Measurements from ENCODE around the gene PRKAB1. TPM values are rescaled to one million over a fixed set of nuclear protein-coding genes. Genes with fewer than 3 reads are reported as not detected.

The PRKAB1 gene
- total RNA-seq, 8 experiments from 2014 or later, result 24.9 to 52.4 (median 34.9) TPM

DNA sequence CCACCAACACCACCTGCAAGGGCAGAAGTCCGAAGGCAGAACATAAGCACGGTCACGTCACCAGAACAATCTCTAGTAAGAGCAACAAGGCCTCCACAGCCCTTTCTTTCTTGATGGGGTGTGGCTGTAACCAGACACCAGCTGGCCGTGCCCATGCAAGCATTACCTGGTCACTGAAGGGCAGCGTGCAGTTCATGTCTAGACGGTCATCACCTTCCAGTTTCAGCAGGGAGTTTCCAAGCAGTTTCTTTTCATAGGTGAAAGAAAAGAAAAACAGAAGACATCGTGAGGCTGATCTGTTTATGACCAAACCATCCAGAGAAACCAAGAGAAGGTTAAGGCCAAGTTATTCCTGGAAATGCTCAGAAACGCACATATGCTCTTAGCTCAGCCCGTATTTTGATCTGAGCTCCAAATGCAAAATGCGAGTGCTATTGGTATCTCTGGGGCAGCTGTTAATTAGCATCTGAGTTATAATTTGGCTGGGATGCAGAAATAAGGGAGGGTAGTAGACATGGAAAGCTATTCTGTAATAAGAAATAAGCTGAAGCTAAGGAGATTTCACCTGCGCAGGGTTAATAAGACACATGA is 42.5 kb downstream of the PRKAB1 start:
- WGBS, 10 experiments, result 29 to 100% (median 98%) methylated on average over 1 to 10 of the region's 11 CpGs; no CpG with 5 or more reads in 1 of the 10 experiments
- no peak overlapping the region for H3K27ac ChIP-seq
- peak in 3 of 8 experiments; percentile 58 to 91 (median 68) for ATAC-seq (replicated peaks in 6 of 8)
- H3K4me1 ChIP-seq (replicated peaks in 1 of 2), result no peaks in the 10 kb centered on the region
- in situ Hi-C loops (cut with MboI; ENCODE audit: low pct_unique_long_range_greater_than_20kb in 2 of 9, low sequenced_read_pairs in 9 of 9, unreplicated experiment in 9 of 9), result no loop called here
- H3K4me3 ChIP-seq, result no peak overlapping the region

DNA sequence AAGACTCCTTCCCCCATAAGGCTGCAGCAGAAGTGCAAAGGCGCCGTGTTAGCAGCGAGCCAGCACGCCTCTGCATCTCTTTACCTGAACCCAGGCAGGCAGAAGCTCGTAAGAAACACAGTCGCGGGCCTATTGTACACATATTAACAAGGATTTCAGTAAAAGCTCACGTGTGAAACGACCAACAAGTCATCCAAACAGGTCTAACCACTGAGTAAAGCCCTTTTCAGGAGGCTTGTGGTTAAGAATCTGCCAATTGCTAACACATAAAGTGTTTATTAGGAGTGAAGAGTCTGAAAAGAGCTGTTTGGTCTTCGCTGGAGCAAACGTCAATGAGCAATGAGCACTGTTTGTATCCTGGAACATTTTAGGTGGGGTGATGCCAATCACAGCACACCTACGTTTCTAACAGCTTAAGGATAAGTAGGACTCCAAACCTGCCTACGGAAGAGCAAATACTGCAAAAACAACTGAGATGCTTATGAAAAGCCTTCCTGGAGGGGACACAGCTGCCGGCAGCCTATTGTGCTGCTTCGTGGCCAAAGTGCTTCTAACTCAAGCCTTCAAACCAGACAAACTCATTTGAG is 43.1 kb downstream of the PRKAB1 start:
- H3K4me3 ChIP-seq, result no peak overlapping the region
- 70 to 100% (median 90%) methylated on average over 2 to 12 of the region's 15 CpGs; no CpG with 5 or more reads in 3 of the 10 experiments for WGBS, 10 experiments
- in situ Hi-C loops (cut with MboI; ENCODE audit: low pct_unique_long_range_greater_than_20kb in 2 of 9, low sequenced_read_pairs in 9 of 9, unreplicated experiment in 9 of 9), result no loop called here
- ATAC-seq (replicated peaks in 6 of 8), result no peak
- H3K4me1 ChIP-seq (replicated peaks in 1 of 2), result no peaks in the 10 kb centered on the region
- H3K27ac ChIP-seq, result no peak overlapping the region

DNA sequence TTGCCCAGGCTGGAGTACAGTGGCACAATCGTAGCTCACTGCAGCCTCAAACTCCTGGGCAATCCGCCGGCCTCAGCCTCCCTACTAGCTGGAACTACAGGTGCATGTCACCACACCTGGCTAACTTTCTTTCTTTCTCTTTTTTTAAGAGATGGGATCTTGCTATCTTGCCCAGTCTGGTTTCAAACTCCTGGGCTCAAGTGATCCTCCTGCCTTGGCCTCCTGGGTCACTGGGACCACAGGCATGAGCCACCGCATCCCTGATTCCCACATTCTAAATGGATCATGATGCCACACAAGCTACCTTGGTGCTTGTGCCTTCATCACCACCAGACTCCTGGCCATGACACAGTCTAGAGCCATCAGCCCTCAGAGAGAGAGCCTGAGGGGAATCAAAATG is 43.8 kb downstream of the PRKAB1 start:
- no peak overlapping the region for H3K27ac ChIP-seq
- in situ Hi-C loops (cut with MboI; ENCODE audit: low pct_unique_long_range_greater_than_20kb in 2 of 9, low sequenced_read_pairs in 9 of 9, unreplicated experiment in 9 of 9), result no loop called here
- ATAC-seq (replicated peaks in 6 of 8), result no peak
- WGBS, 10 experiments, result 89 to 100% (median 100%) methylated on average over 1 to 3 of the region's 4 CpGs; no CpG with 5 or more reads in 3 of the 10 experiments
- H3K4me1 ChIP-seq (replicated peaks in 1 of 2), result no peaks in the 10 kb centered on the region
- H3K4me3 ChIP-seq, result no peak overlapping the region

DNA sequence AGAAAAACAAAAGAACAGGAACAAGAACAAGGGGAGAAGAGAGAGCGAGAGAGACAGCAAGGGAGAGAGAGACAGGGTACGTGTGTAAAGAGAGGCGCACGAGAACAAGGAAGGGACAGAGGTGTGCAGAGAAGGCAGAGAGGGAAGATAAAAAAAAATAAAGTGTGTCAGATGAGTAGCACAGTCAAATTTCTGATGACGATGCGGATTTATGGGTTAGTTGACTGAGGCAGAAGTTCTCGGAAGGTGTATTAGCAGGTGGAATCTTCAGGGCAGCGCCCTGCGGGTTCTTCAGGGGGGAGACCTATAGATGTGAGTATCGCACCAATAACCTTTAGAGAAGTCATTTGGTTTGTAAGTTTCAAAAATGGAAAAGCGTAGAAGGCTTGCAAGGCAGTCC is 44.8 kb downstream of the PRKAB1 start:
- no peak for ATAC-seq (replicated peaks in 6 of 8)
- no peak overlapping the region for H3K27ac ChIP-seq
- 93 to 100% (median 98%) methylated on average over 1 to 11 of the region's 11 CpGs; no CpG with 5 or more reads in 1 of the 10 experiments for WGBS, 10 experiments

DNA sequence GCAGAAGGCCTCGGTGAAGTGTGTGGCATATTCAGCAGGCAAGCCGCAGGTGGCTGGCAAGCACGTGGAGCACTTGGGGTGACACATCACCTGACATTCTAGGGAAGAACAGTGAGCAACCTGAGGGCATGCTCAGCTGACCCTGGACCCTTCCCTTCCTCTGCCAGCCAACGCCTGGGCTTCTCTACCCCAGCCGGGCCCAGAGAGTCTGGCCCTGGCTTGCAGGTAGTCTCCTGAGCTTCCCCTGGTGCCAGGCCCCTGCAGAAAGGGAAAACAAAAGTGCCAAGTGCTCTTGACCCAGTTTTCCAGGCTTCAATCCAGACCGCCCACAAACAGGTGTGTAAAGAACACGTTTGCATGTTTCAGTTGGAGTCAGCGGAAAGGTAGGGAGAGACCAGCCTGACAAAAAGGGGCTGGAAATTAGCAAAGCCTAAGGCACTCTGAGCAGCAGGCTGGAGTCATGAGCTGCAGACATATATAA is 45.7 kb downstream of the PRKAB1 start:
- no peak overlapping the region for H3K4me3 ChIP-seq
- ATAC-seq (replicated peaks in 6 of 8), result no peak
- WGBS, 10 experiments, result 86 to 100% (median 100%) methylated on average over 1 to 5 of the region's 8 CpGs; no CpG with 5 or more reads in 4 of the 10 experiments
- no peaks in the 10 kb centered on the region for H3K4me1 ChIP-seq (replicated peaks in 1 of 2)
- in situ Hi-C loops (cut with MboI; ENCODE audit: low pct_unique_long_range_greater_than_20kb in 2 of 9, low sequenced_read_pairs in 9 of 9, unreplicated experiment in 9 of 9), result no loop called here
- no peak overlapping the region for H3K27ac ChIP-seq

More for the DNA sequence above, 44.8 kb downstream of the PRKAB1 start:
- in situ Hi-C loops (cut with MboI; ENCODE audit: low pct_unique_long_range_greater_than_20kb in 2 of 9, low sequenced_read_pairs in 9 of 9, unreplicated experiment in 9 of 9), result no loop called here
- Histone ChIP-seq H3K4me3 (no peak overlapping the region), H3K4me1 (replicated peaks in 1 of 2) (no peaks in the 10 kb centered on the region)

DNA sequence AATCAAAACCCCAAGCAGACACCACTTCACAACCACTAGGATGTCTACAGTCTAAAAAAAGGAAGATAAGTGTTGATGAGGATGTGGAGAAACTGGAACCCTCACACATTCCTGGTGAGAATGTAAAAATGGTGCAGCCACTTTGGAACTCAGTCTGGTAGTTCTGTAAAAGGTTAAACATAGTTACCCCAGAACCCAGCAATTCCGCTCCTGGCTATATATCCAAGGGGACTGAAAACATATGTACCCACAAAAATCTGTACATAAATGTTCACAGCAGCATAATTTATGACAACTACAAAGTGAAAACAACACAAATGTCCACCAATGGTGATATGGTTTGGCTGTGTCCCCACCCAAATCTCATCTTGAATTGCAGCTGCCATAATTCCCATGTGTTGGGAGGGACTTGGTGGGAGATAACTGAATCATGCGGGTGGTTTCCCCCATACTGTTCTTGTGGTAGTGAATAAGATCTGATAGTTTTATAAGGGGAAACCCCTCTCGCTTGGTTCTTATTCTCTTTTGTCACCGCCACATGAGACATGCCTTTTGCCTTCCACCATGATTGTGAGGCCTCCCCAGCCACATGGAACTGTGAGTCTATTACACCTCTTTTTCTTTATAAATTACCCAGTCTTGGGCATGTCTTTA is 46.8 kb downstream of the PRKAB1 start:
- no peak overlapping the region for H3K4me3 ChIP-seq
- H3K4me1 ChIP-seq (replicated peaks in 1 of 2), result no peaks in the 10 kb centered on the region
- in situ Hi-C loops (cut with MboI; ENCODE audit: low pct_unique_long_range_greater_than_20kb in 2 of 9, low sequenced_read_pairs in 9 of 9, unreplicated experiment in 9 of 9), result no loop called here
- no peak overlapping the region for H3K27ac ChIP-seq
- no peak for ATAC-seq (replicated peaks in 6 of 8)
- 86 to 100% (median 100%) methylated on average over 1 to 3 of the region's 4 CpGs; no CpG with 5 or more reads in 2 of the 10 experiments for WGBS, 10 experiments

DNA sequence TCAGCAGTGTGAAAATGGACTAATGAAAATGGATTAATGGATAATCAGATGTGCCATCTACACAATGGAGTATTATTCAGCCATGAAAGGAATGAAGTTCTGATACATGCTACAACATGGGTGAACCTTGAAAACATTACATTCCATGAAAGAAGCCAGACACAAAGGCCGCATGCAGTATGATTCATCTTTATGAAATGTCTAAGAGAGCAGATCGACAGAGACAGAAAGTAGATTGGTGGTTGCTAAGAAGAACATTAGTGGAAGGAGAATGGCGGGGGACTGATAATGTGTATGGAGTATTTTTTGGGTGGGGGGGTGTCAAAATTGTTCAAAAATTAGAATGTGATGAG is 47.3 kb downstream of the PRKAB1 start:
- Histone ChIP-seq H3K27ac (no peak overlapping the region), H3K4me3 (no peak overlapping the region), H3K4me1 (replicated peaks in 1 of 2) (no peaks in the 10 kb centered on the region)
- no peak for ATAC-seq (replicated peaks in 6 of 8)
- in situ Hi-C loops (cut with MboI; ENCODE audit: low pct_unique_long_range_greater_than_20kb in 2 of 9, low sequenced_read_pairs in 9 of 9, unreplicated experiment in 9 of 9), result no loop called here
- 83 to 100% (median 100%) methylated on average over 2 to 3 of the region's 3 CpGs; no CpG with 5 or more reads in 3 of the 10 experiments for WGBS, 10 experiments

DNA sequence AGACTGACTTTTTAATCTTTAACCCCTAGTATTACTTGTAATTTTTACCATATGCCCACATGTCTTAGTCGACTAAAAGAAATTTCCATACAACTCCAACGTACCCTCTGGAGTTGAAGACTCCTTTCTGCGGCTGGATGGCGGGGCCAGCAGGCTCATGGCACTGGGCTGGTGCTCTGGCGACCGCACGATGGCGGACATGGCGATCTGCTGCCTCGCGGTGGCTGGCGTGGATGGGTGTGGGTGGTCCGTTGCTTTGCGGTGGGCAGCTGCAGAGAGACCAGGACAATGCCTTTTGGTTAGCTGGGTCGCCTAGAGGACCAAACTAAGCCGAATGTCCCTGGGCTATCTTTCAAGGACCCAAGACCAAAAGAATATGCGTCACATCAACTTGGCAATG is 50.2 kb downstream of the PRKAB1 start:
- H3K27ac ChIP-seq, result no peak overlapping the region
- no peak overlapping the region for H3K4me3 ChIP-seq
- H3K4me1 ChIP-seq (replicated peaks in 1 of 2), result no peaks in the 10 kb centered on the region
- 86 to 100% (median 100%) methylated on average over 1 to 11 of the region's 17 CpGs; no CpG with 5 or more reads in 3 of the 10 experiments for WGBS, 10 experiments
- ATAC-seq (replicated peaks in 6 of 8), result no peak
- in situ Hi-C loops (cut with MboI; ENCODE audit: low pct_unique_long_range_greater_than_20kb in 2 of 9, low sequenced_read_pairs in 9 of 9, unreplicated experiment in 9 of 9), result no loop called here

DNA sequence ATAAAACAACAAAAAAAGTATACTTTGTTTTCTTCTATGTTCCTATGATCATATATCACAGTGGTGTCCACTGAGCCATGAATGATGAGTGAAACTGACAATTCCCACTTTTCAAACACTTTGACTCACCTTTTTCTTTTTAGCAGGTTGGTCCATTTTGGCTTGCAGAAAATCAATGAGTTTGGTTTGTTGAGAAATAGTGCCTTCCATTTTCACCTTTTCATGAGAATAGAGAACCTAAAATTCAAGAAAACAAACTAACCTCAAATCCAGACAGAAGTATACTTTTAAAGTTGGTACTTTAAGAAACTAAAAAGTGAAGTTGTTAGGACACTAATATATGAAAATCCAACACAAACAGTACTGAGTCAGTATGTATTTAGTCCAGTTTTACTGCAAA is 52.4 kb downstream of the PRKAB1 start:
- no peak for ATAC-seq (replicated peaks in 6 of 8)
- H3K4me3 ChIP-seq, result no peak overlapping the region
- no peak overlapping the region for H3K27ac ChIP-seq
- no peaks in the 10 kb centered on the region for H3K4me1 ChIP-seq (replicated peaks in 1 of 2)
- in situ Hi-C loops (cut with MboI; ENCODE audit: low pct_unique_long_range_greater_than_20kb in 2 of 9, low sequenced_read_pairs in 9 of 9, unreplicated experiment in 9 of 9), result no loop called here

DNA sequence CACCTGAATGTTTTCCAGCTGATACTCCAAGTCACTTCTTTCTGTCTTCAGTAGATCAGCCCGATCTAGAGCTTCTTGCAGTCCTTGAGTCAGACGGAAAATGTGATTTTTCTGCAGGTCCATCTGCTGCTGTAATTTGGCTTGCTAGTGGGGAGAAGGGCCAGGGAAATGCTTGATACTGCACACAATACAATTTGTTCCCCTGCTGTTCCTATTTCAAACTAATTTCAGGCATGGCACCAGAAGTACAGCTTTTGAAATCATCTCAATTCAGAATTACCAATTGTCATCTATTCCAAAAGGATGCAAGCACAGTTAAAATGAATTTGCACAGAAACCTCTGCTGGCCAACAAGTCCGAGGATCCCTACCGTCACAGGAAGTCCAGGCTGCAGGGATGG is 53.4 kb downstream of the PRKAB1 start:
- in situ Hi-C loops (cut with MboI; ENCODE audit: low pct_unique_long_range_greater_than_20kb in 2 of 9, low sequenced_read_pairs in 9 of 9, unreplicated experiment in 9 of 9), result no loop called here
- Histone ChIP-seq H3K4me3 (no peak overlapping the region), H3K4me1 (replicated peaks in 1 of 2) (no peaks in the 10 kb centered on the region), H3K27ac (no peak overlapping the region)
- WGBS, 10 experiments, result 85 to 100% (median 94%) methylated on average over 2 to 4 of the region's 4 CpGs; no CpG with 5 or more reads in 3 of the 10 experiments
- no peak for ATAC-seq (replicated peaks in 6 of 8)

DNA sequence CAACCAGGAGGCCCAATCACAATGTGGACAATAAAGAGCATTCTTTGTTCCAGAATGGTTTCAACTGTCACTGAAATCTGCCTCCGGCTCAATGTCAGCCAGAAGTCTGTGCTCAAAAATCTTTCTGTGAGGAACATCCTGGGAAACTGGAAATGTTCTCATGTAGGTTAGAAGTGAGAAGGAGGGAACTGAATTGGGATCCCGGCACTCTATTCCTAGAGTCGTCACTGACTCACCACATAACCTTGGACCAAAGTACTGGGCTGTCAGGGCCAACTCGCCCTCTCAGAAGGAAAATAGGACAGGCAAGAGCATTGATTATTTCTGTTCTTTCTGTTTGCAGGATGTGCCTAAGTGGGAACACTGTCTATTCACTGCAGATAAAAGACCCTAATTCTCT is 57.6 kb downstream of the PRKAB1 start:
- in situ Hi-C loops (cut with MboI; ENCODE audit: low pct_unique_long_range_greater_than_20kb in 2 of 9, low sequenced_read_pairs in 9 of 9, unreplicated experiment in 9 of 9), result no loop called here
- WGBS, 10 experiments, result 86 to 100% (median 100%) methylated on average over 1 to 3 of the region's 4 CpGs; no CpG with 5 or more reads in 3 of the 10 experiments
- no peak for ATAC-seq (replicated peaks in 6 of 8)
- Histone ChIP-seq H3K4me3 (no peak overlapping the region), H3K27ac (no peak overlapping the region), H3K4me1 (replicated peaks in 1 of 2) (no peaks in the 10 kb centered on the region)

DNA sequence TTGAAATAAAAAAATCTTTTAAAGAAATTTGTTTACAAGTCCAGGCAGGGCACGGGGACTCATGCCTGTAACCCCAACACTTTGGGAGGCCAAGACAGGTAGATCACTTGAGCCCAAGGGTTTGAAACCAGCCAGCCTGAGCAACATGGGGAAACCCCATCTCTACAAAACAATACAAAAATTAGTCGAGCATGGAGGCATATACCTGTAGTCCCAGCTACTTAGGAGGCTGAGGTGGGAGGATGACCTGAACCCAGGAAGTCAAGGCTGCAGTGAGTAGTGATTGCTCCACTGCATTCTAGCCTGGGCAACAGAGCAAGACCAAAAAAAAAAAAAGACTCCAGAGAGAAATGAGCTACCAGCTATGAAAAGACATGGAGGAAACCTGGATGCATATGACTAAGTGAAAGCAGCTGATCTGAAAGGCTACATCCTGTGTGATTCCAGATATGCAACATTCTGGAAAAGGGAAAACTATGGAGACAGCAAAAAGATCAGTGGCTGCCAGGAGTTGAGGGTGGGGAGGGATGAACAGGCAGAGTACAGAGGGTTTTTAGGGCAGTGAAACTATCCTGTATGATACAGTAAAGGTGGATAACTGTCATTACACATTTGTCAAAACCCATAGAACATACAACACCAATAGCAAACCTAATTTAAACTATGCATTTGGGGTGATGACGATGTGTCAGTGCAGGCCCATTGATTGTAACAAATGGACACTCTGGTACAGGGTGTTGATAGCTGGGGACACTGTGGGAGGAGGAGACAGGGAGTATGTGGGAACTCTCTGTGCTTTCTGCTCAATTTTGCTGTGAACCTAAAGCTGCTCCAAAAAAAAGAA is 59.9 kb downstream of the PRKAB1 start:
- Histone ChIP-seq H3K27ac (no peak overlapping the region), H3K4me1 (replicated peaks in 1 of 2) (no peaks in the 10 kb centered on the region), H3K4me3 (no peak overlapping the region)
- in situ Hi-C loops (cut with MboI; ENCODE audit: low pct_unique_long_range_greater_than_20kb in 2 of 9, low sequenced_read_pairs in 9 of 9, unreplicated experiment in 9 of 9), result no loop called here
- 50 to 100% (median 98%) methylated on average over 1 to 2 of the region's 3 CpGs; no CpG with 5 or more reads in 2 of the 10 experiments for WGBS, 10 experiments
- no peak for ATAC-seq (replicated peaks in 6 of 8)

DNA sequence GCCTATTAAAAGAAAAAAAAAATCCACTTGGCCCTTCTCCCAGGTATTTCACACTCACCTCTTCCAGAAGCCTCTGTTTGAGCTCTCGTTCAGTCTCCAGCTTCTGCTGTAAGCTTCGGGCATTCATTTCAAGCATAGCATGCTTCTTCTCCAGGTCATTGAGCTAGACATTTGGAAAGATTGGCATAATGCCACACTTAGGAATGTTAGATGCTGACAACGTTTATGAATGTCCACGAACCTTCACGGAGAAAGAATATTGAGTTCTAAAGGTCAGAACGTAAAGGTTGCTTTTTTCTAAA is 60.5 kb downstream of the PRKAB1 start:
- Histone ChIP-seq H3K27ac (no peak overlapping the region), H3K4me3 (no peak overlapping the region), H3K4me1 (replicated peaks in 1 of 2) (no peaks in the 10 kb centered on the region)
- in situ Hi-C loops (cut with MboI; ENCODE audit: low pct_unique_long_range_greater_than_20kb in 2 of 9, low sequenced_read_pairs in 9 of 9, unreplicated experiment in 9 of 9), result no loop called here
- 49 to 100% (median 84%) methylated on average over 1 to 6 of the region's 6 CpGs; no CpG with 5 or more reads in 1 of the 10 experiments for WGBS, 10 experiments
- ATAC-seq (replicated peaks in 6 of 8), result no peak
